HG03066 (cell line): ENCODE measurements around the gene LEPR.
"Not testable (repeated sequence)": the region's sequence is repeated elsewhere in the genome, so short reads cannot be mapped to it uniquely, and the experiment has no call there.

Experiments used
- ATAC-seq: cut with Tn5 transposase; IDR thresholded peaks from one replicate; pipeline ENCODE4 v1.9.1; 2021; ENCODE audit warnings: low read depth; ENCODE audit not compliant: unreplicated experiment

The LEPR gene, protein sequence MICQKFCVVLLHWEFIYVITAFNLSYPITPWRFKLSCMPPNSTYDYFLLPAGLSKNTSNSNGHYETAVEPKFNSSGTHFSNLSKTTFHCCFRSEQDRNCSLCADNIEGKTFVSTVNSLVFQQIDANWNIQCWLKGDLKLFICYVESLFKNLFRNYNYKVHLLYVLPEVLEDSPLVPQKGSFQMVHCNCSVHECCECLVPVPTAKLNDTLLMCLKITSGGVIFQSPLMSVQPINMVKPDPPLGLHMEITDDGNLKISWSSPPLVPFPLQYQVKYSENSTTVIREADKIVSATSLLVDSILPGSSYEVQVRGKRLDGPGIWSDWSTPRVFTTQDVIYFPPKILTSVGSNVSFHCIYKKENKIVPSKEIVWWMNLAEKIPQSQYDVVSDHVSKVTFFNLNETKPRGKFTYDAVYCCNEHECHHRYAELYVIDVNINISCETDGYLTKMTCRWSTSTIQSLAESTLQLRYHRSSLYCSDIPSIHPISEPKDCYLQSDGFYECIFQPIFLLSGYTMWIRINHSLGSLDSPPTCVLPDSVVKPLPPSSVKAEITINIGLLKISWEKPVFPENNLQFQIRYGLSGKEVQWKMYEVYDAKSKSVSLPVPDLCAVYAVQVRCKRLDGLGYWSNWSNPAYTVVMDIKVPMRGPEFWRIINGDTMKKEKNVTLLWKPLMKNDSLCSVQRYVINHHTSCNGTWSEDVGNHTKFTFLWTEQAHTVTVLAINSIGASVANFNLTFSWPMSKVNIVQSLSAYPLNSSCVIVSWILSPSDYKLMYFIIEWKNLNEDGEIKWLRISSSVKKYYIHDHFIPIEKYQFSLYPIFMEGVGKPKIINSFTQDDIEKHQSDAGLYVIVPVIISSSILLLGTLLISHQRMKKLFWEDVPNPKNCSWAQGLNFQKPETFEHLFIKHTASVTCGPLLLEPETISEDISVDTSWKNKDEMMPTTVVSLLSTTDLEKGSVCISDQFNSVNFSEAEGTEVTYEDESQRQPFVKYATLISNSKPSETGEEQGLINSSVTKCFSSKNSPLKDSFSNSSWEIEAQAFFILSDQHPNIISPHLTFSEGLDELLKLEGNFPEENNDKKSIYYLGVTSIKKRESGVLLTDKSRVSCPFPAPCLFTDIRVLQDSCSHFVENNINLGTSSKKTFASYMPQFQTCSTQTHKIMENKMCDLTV

DNA sequence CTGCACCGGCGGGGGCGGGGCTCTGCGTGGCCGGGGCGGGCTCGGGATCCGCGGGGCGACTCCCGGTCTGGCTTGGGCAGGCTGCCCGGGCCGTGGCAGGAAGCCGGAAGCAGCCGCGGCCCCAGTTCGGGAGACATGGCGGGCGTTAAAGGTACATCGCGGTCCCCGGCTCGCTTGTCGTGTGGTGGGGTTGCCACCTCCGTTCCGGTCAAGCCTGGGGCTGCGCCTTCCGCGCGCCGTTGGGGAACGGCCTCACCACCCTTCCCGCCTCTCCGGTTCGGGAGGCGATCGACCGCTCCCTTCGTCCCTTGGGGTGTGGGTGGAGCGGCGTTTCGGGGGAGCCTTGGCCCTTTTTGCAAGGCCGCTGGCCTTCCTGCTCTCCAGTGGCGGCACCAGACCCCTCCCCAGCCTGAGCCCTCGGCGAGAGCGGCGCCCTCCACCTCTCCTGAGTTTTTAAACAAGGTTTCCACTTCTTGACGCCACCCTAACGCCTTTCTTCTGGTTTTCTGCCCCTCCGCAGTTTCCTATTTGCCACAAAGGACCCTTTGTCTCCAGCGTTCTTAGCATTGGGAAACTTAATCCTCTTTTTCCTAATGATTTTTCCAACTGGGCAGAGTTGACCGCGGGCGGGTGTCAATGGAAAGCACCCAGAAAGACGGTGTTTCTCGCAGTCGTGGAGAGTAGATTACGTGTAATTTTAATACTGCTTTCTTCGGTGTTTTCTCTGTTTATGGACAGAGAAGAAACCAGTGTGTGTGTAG, at the start of gene LEPR, which contains the start of gene LEPROT:
TSS of gene LEPR (plus strand) at position 79 of the 761 bp plus-strand sequence. CDS start 144,898 bp downstream, outside the sequence.
TSS of gene LEPROT (plus strand) at position 79 of the 761 bp plus-strand sequence. CDS start at position 136, 57 bp downstream.
- peak; percentile 48 for ATAC-seq

DNA sequence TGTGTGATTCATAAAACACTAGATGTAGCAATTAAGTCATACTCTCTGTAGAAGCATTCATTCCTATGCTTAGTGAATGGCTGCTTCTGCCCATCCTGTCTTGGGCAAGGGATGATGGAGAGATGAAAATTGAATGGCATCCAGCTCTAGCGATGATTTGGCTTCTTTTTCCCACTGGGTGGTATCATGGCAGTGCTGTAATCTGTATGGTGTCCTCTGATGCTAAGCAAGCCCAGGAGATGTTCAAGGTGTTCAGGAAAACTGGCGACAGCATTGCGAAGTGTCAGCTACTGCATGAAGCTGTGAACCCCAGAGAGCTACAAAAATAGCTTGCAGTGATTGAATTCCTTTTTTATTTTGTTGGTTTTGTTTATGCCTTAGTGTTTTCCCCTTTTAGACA, 48.9 kb upstream of the LEPR start:
- ATAC-seq, result no peak

DNA sequence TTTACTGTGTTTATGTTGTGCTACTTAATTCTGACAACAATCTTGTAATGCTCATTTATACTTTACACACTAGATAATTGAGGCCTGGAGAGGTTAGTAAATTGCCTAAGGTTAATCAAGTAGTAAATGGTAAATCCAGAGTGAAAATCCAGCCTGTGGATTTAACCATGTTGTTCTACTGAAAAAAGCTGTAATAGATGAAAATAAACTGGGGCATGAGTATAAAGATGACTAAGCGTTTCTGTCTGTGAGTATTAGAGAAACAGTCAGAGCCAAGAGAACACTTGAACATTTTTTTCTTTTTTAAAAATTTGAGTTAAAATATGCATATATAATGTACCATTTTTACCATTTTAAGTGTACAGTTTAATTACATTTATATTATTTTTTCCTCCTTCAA, 47.9 kb upstream of the LEPR start:
- ATAC-seq, result no peak

DNA sequence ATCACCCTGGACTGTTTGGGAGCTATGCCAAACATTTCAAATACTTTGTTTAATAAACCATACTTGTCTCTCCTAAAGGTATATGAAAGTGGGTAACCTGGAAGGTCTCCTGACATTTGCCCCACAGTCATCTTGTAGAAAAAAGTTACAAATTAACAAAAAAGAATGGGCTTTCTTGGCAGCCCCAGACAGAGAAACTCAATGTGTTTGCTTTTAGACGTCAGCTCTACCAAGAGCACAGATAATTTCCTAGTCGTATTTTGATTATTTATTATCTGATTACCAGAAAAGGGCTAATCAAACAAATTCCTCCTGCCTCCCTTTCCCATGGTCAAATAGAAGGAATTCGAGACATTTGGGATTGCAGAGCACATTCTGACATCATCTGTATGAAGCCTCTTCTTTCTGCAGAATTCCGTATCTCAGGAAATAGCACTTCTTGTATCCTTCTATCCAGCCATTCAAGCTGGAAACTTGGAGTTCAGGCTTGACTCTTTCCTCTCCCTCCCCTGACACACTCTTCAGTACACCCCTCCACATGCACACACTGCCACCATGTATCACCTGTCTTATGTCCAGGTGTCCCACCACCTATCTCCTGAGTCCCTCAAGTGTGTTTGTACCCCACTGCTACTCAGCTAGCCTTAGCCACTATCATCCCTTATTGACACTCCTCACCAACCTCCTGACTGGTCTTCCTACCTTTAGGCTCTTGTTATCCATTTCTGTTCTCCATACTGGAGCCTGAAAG, 42.8 kb upstream of the LEPR start:
- ATAC-seq, result no peak

DNA sequence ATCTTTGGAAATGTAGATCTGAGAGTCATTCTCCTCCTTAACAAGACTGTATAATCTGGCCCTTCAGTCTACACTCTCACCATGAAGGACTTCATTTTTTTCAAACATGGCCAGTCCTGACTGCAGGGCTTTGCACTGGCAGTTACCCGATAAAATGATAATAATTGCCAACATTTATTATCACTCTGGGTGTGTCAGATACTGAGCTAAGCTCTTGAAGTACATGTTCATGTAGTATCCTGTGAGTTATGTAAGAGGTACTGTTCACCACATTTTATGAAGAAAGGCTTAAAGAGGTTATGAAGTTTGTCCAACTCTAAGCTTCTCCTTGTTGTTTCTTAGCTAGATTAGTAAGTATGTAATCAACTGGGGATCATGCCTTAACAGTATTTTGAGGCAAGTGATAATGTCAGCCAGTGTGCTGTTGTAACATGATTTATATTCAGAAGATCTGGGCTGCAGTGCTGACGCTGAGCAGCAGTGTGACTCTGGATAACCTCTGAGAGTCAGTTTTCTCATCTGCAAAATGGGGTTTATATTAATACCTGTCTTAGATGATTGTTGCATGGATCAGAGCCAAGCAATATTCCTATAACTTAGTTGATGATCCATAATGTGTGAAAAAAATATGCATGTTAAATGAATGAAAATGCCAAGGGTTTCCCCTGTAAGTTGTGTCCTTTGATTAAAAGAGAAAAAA, 42.1 kb upstream of the LEPR start:
- no peak for ATAC-seq

DNA sequence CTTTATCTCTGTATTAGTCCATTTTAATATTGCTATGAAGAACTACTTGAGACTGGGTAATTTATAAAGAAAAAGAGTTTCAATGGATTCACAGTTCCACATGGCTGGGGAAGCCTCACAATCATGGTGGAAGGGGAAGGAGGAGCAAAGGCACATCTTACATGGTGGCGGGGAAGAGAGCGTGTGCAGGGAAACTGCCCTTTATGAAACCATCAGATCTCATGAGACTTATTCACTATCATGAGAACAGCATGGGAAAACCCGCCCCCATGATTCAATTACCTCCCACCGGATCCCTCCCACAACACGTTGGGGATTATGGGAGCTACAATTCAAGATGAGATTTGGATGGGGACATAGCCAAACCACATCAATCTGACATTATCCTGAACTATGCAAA, 36.0 kb upstream of the LEPR start:
- not testable (repeated sequence) for ATAC-seq

DNA sequence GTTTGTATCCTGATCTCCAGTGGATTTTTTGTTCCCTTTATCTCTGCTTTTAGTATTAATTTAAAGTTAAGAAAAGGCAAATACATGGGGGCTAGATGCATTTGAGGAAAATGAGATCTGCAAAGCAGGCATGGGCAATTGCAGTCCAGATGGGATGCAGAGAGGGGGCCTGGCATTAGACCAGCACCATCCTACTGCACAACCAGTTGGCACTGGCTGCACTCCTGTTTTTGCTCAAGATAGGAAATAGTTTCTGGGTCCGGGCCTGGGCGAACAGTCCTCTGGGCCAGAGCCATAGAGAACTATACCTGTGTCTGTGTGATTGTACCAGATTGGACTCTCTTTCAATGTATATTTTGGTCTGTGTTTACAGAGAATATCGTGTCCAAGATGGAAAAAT, 34.0 kb upstream of the LEPR start:
- ATAC-seq, result no peak

DNA sequence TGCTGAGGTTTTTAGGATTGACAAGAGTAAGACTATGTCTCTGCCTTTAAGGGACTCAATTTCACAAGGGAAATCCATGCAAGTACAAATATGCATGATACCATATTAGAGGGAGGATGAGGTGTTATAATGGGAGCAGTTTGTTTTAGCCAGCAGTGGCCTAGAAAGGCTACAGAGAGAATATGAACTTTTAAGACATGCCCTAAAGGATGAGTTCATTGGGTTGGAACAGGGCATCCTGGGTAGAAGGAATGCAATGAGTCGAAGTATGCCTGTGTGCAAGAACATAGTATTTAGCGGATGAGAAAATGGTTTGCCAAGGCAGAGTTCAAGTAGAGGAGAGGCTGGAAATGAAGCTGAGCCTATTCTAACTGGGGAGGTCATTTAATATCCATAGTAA, 32.6 kb upstream of the LEPR start:
- no peak for ATAC-seq

DNA sequence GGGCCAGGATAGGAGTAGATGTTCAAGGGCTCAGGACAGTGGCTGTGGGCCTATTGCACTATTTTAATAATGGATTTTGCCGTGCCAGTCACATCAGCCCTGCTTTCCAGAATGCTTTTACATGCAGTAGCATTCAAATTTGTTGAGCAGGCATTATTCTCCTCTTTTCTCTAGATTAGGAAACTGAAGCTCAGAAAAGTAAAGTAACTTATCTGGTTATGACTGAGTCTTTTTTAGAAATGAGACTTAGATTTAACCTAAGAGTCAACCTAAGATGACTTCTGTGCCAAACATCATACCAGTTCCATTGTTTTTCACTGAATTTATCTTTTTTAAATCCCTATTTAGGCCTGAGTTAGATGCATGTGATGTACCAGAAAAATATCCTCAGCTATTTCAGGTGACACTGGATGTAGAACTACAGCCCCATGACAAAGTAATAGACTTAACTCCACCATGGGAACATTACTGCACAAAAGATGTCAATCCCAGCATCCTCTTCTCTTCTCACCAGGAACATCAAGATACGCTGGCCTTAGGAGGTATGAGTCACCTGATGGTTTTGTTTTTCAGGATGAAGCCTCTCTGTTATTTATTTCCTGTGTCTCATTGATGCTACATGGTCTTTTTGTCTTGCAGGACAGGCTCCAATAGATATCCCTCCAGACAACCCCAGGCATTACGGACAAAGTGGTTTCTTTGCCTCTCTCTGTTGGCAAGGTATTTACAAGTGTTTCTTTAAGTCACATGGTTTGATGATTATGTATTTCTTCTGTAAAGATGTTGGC, 31.4 kb upstream of the LEPR start:
- no peak for ATAC-seq

DNA sequence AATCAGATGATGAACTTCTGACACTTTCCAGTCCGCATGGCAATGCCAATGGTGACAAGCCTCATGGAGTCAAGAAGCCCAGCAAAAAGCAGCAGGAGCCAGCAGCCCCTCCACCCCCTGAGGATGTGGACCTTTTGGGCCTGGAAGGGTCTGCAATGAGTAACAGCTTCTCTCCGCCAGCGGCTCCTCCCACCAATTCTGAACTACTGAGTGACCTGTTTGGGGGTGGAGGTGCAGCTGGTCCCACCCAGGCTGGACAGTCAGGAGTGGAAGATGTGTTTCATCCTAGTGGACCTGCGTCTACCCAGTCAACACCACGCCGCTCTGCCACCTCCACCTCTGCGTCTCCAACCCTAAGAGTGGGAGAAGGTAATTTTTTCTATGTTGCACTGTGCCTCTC, 28.0 kb upstream of the LEPR start:
- ATAC-seq, result no peak

DNA sequence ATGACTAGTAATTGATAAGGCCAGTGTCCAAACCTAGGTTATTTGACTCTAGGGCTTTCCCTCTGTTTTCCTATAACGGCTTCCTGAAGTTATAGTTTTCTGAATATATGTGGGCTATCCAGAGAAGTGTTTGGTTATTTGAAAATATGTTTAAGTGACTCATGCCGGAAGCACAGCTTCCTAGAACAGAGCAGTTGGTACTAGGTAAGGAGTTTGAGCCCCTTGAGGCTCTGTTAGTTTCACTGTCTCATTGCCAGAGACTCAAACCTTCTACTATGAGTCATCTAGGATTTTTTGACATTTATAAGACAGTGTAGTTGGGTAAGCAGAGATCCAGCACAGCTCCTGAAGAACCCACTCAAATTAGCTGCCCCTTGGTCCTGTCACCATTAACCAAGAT, 27.1 kb upstream of the LEPR start:
- peak; percentile 97 for ATAC-seq

DNA sequence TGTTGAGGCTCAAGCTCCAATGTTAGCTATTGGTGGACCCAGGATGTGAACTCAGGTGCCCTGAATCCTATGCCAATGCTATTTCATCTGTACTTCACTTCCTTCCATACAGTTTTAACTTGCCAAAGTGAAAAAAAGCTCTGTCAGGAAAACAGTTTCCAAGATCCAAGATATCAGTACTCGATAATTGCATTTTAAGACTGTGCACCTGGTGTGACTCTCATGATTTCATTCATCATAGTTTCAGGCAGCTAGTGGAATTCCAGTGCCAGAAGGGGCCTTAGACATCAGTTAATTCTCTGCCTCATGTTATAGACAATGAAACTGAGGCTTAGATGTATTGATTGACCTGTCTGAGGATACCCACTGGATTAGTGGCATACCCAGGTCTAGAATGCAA, 26.5 kb upstream of the LEPR start:
- no peak for ATAC-seq

DNA sequence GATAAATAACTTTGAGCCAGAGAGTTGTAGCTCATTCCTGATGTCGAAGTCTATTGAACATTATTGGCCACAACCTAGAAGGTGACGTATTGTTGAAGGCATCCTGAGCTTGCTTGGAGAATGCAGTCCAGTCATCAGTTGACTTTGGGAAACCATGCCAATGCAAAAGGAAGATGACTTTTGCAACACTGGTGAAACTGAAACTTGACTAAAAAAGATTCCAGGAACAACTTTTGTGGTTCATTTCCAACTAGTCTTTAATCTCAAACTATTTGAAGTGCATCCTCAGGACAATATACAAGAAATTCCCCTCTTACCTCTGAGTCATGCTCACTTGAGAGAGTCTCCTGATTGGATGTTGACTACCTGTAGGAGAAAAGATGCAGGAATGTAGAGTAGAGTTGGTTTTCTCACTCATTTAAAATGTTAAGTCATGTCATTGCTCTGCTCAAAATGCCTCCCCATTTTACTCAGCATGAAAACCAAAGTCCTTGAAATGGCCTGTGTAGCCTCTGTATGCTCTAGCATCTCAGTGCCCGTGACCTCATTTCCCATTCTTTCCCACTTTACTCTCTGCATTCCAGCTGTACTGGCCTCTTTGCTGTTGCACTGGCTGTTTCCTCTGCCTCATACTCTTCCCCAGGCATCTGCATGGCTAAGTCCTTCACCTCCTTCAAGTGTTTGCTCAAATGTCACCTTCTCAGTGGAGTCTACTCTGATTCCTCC, 24.4 kb upstream of the LEPR start:
- no peak for ATAC-seq

DNA sequence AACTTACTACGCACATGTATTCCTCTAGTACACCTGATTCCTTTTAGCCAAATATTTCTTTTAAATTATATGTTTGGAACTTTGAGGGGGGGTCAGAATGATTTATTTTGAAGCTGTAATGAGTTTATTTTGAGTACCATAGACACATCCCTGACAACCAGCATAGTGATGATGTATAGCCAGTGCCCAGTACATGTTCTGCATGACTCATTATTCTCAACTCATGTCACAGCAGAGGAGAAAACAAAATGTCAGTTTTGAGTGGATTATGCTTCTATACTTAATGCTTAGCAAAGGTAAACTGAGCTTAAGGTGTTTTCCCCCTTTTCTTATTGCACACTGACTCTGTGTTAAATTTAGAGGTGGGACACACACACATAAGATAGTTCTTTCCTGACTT, 22.4 kb upstream of the LEPR start:
- ATAC-seq, result no peak

DNA sequence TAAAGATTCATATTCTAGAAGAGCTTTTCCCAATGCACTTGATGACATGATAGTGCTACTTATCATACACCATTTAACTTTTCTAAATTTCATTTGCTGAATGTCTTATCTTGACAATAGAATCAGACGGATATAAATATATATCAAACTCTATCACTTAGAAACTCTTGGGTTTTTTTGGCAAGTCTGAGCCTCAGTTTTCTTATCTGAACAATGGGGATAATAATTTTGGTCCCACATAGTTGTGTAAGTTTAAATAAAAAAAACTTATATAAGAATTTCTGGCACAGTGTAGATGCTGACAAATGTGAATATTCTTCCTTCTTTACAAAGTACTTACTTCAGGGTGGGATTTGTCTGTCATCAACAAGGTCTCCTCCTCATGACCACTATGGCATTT, 21.5 kb upstream of the LEPR start:
- ATAC-seq, result no peak

DNA sequence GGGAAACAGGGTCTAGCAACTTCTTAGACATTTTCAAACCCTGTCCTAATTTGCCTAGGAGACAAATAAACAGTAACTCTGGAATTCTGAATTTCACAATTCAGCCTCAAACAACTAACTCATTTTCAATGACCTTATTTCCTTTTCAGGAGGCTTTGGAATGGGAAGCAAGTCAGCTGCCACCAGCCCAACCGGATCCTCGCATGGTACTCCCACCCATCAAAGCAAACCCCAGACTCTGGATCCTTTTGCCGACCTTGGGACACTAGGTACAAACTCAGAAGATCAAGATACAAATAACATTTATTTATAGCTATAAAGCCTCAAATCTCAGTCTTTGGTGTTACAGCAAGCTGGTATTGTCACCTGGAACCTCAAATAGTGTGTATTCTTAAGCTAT, 18.9 kb upstream of the LEPR start:
- no peak for ATAC-seq

DNA sequence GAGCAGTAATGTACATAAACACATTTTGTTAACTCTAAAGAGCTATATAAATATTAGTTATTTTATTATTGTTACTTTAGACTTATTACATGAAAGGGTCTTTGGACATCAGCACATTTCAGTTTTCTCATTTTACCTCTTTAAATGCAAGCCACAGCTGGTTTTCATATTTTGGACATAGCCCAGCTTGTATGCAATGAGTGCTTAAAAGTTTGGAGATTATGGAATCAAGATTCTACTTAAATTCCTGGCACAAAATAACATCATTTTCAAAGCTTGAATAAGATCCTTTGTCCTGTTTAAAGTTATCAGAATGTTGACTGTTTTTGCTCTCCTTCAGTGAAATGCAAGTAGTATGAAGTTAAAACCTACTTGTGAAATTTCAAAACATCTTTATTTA, 15.5 kb upstream of the LEPR start:
- no peak for ATAC-seq

DNA sequence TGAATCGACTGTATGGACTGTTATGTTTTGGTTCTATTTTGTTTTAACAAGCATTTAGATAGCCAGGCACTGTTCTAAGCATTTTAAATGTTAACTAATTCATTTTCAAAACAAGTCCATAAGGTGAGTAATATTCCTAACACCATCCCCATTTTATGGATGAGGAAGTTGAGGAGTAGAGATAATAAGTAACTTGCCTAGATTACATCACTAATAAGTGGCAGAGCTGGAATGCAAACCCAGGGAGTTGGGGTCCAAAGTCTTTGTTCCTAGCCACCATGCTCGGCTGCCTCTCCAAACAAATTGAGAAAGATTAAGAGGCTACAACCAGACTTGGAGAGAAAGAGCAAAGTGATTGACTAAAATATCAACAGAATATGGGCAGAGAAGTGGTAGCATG, 12.6 kb upstream of the LEPR start:
- no peak for ATAC-seq
